ENCODE measurements around the gene PARP11.
A peak's percentile ranks its signal among the peaks of the same experiment; 100 is the strongest.
"Not testable (repeated sequence)": the region's sequence is repeated elsewhere in the genome, so short reads cannot be mapped to it uniquely, and the experiment has no call there.

PARP11 gene

DNA sequence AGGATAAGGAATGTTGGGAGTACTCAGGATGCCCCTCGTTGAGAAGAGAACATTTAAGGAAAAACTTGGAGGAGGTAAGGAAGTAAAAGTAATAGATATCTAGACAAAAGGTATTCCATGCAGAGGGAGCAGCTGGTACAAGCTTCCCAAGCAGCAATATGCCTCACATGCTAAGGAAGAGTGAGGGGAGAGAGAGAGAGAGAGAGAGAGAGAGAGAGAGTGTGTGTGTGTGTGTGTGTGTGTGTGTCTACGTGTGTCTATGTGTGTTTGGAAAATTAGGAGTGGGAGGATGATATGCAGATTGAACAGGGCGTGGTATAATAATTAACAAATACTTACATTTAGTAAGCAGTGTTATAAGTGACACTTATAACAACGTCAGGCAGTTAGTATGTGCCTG is 9.2 kb upstream of the PARP11 start:
- no peak for DNase-seq

DNA sequence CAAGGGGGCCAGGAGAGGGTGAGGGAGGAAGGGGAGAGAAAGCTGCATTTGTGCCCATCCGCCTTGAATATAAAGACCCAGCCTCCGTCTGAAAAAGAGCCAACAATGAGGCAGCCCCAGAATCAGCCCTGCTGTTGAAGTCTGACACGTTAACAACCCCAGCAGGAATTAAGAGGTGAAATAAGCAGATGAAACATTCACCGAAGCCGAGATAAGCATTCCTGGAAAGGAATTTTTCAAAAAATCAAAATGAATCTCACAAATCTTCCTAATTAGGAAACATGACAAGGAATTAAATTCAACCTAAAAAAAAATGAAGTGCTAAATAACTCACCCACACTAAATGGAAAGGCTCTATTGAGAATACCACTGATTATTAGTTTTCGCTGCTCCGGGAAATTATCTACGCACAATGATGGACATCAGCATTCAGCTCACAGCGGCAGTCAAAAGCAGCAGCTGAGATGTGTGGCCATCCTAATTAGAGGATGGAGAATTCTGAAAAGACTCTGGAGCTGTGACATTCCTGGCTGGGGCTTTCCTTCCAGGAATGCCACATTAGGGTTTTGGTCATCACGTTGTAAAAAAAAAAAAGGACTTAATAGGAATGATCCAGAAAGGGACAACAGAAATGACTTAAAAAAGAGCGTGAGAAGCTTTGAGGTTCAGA is 8.2 kb upstream of the PARP11 start:
- no peak for DNase-seq

DNA sequence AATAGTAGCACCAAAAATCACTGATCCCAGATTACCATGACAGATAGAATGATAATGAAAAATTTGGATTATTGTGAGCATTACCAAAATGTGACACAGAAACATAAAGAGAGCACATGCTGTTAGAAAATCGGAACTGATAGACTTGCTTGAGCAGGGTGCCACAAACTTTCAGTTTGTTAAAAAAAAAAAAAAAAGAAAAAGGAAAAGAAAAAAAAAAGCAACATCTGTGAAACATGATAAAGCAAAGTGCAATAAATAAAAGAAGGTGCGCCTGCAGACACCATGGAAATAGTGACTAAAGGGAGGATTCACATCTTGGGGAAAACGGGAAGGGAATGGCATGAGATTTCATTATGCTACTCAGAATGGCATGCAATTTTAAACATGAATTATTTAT is 6.6 kb upstream of the PARP11 start:
- no peak for DNase-seq

DNA sequence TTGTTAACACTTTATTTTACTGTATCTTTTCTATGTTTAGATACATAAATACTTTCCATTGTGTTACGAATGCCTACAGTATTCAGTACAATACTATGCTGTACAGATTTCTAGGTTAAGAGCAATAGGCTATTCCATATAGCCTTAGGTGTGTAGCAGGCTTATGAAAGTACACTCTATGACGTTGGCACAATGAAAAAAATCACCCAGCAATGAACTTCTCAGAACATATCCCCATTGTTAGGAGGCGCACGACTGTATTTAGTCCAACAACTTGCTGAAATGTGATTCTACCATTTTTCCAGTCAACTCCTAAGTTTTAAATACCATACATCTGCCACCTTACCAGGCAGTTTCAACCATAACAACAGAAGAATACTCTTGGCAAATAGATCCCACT is 1.8 kb downstream of the PARP11 start:
- DNase-seq: no peak

DNA sequence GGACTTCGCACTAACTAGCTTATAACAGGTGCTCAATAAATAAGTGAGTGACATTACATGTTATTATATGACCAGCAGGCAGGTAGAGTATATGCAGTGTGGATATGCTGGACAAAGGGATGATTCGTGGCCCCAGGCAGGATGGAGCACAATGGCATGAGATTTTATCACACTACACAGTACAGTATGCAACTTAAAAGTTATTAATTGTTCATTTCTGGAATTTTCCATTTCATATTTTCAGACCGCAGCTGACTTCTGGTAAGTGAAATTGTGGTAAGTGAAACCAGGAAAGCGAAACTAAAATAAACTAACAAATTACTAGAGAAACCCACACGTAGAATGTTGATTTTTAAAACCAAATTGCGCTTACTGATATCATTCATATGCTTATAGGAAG is 3.3 kb downstream of the PARP11 start:
- no peak for DNase-seq

DNA sequence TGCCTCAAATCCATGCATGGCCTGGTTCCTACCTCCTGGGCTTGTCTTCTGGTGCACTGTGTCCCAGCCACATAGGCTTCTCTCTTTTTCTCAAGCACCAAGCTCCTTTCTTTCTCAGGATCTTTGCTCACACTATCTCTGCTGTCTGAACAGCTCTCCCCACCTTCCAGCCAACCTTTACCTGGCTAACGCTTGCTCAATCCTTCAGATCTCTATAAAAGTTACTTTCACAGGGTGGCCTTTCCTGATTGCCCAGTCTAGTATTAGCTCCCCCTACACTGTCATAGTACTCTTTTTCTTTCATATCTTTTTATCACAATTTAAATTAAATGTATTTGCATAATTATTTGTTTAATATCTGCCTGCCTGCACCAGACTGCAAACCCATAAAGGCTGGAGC is 3.8 kb downstream of the PARP11 start:
- DNase-seq: no peak

DNA sequence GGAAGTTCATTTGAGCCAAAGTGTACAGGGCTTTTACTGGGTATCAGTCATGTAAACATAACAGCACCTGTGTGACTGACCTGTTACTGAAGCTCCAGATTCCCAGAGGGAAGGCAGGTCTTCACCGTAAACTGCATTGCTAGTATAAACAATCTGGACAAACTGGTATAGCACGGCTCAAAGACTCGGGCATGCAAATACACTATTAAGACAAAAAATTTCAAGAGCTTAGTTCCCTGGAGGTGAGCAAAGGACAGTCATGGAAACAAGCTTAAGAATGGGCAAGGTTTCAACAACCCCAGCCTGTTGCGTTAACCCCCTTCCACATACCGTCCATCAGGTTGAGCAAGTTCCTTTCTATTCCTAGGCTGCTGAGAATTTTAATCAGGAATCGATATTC is 9.4 kb downstream of the PARP11 start:
- DNase-seq: no peak

DNA sequence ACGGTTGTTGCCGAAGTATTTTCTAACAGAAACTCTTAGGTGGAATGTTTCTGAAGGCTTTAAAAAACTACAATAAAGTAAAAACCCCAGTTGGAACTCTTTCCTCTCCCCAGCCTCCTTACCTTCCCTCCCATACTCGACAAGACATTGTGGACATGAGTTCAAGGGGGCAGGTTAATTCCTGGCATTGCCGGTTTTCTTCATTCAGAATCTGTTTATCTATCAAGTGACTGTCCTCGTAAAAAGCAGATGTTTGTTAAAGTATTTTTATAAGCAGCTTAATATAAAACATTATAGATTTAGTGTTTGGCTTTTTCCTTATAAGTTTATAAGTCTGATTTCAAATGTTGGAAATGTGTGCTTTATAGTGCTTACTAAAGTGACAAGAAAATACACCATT is 30.7 kb downstream of the PARP11 start:
- no peak for DNase-seq

DNA sequence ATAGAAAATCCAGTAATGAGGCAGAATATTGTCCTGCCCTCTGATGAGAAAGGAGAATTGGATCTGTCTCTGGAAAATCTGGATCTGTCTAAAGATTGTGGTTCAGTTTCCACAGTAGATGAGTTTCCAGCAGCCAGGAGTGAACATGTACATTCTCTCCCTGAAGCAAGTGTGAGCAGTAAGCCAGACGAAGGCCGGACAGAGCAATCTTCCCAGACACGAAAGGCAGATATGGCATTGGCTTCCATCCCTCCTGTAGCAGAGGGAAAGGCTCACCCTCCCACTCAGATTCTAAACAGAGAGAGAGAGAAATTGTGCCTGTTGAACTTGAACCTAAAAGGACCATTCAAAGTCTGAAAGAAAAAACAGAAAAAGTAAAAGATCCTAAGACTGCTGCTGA is 31.4 kb downstream of the PARP11 start:
- DNase-seq: no peak

DNA sequence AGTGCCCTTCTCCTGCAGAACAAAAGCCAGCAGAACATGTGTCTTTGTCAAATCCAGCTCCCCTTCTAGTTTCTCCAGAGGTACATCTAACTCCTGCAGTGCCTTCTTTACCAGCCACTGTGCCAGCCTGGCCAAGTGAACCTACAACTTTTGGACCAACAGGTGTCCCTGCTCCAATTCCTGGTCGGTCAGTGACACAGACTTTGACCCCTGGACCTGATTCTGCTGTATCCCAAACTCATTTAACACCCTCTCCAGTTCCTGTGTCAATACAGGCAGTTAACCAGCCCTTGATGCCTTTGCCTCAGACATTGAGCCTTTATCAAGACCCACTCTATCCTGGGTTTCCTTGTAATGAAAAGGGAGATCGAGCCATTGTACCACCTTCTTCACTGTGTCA is 32.4 kb downstream of the PARP11 start:
- not testable (repeated sequence) for DNase-seq

DNA sequence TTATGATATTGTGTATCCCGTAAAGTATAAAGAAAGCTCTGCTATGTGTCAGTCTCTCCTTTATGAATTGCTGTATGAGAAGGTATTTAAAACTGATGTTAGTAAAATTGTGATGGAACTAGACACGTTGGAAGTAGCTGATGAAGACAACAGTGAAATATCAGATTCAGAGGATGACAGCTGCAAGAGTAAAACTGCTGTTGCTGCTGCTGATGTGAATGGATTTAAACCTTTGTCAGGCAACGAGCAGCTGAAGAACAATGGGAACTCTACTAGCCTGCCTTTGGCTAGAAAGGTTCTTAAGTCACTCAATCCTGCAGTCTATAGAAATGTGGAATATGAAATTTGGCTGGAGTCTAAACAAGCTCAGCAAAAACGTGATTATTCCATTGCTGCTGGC is 33.5 kb downstream of the PARP11 start:
- DNase-seq: not testable (repeated sequence)

DNA sequence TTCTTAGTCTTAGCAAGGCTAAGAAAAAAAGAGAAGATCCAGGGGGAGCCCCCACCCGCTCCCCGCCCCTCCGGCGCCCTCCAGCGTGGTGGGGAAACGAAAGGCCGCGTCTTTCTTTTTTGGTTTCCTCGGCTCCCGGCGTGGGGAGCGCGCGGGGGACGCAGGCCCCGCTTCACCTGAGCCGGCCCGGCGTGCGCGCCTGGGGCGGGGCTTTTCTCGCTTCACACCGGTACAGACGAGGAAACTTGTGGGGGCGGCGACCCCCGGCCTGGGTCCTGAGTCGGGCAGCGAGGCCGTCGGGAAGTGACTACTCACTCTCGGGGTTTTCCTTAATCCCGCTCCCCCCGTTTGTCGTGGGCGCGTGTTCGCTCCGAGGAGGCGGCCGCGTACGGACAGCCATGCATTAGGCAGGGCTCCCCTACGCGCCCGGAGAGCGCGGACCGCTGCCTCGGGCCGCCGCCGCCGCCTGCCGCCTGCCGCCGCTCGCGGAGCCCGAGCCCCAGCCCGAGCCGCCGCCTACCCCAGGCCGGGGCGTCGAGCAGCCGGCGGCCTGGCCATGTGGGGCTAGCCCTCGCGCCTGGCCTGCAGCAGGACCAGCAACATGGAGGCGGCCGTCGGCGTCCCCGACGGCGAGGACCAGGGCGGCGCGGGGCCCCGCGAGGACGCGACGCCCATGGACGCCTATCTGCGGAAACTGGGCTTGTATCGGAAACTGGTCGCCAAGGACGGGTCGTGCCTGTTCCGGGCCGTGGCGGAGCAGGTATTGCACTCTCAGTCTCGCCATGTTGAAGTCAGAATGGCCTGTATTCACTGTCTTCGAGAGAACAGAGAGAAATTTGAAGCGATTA is 34.3 kb downstream of the PARP11 start:
- DNase-seq: not testable (repeated sequence)

DNA sequence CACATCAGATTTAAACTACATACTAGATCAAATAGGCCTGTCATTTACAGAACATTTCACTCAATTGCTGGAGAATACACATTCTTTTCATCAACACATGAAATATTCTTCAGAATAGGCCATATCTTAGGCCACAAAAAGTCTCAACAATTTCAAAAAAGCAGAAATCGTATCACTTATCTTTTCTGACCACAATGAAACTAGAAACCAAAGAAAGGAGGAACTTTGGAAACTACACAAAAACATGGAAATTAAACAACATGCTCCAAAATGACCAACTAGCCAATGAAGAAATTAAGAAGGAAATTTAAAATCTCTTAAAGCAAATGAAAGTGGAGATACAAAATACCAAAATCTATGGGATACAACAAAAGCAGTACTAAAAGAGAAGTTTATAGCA is 35.1 kb downstream of the PARP11 start:
- DNase-seq: no peak

DNA sequence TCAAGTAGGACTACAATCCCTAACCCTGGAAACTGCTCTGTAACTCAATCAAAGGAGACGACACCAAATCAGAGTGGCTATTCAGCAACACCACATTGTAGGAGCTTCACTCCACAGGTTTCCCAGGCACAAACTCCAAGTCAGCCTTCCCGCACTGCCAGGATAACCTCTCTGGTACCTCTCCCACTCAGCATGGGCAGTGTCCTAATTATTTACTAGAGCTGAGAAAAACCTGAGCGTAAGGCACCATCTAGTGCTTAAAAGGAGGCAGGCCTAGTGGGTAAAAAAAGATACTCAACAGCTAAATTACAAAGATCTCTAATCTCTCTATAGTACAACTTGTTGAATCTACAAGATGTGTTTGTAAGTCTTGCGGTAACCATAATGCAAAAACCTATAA is 36.1 kb downstream of the PARP11 start:
- no peak for DNase-seq

DNA sequence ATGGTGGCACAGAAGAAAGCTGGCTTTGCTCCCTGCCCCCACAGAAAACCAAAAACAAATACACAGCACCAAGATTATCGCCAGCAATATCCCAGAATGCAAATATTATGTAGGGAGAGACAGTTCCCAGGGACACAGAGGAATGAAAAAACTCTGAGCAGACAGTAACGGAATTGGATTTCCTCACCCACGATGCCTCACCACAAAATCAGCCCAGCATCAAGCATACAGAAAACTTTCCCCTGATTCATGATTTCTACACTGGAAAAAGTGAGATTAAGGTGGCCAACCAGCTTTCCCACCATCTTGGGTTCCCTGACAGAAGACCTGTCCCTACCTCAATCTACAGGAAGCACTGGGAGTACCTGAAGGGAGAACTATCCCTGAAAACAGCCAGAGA is 36.6 kb downstream of the PARP11 start:
- no peak for DNase-seq

DNA sequence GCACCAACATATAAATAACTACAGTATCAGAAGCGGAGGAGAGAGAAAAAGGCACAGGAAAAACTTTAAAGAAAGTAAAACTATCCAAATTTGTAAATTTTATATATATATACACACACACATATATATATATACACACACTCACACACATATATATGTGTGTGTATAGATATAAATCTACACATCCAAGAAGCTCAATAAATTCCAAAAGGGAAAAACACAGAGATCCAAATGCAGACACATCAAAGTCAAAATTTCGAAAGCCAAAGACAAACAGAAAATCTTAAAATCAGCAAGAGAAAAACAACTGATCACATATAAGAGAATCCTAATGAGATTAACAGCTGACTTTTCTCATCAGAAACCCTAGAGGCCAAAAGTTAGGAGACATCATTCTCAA is 37.3 kb downstream of the PARP11 start:
- DNase-seq: no peak

DNA sequence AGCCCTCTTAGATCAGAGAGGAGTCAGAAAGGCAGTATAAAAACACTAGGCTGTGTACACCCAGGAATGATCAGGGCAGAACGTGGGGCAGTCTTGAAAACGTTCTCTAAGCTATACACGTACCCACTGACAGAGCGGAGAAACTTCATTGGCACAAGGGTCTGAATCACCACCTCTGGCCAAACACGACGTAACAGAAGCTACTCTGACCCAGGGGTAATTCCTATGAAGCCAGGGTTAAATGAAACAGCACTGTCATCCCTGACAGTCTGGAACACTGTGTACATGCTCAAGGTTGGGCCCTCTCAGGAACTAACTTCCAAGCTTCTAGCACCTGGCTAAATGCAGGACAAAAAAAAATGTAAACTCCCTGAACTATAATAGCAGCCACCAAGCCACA is 38.4 kb downstream of the PARP11 start:
- peak in 1 of 3 experiments; percentile 21 for DNase-seq

DNA sequence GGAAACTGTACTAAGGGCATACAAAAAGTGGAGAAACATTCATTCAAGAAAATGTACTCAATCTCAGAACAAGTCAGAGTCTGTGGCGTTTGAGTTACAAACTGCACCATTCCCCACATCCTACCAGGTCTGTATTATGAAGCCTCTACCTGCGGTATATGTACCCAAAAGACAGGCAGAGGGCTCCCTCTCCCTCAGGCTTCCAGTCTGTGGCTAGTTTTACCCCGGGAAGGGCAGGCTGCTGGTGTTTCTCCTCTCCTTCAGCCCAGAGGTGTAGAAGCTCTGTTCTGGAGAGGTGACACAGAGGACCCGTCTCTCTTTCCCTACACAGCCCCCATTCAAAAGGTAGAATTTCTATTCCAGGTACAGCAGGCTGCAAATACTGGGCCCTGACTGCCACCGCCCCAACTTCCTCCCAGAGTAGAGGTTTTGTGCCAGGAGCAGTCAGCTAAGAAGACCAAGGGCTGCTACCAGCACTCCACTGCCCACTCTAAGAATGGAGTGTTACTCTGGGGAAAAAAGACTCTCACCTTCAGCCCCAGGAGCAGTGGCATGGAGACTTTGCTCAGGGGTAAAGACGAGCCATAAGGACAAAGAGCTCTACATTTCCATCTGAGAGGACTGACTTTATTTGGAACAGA is 39.4 kb downstream of the PARP11 start:
- no peak for DNase-seq

DNA sequence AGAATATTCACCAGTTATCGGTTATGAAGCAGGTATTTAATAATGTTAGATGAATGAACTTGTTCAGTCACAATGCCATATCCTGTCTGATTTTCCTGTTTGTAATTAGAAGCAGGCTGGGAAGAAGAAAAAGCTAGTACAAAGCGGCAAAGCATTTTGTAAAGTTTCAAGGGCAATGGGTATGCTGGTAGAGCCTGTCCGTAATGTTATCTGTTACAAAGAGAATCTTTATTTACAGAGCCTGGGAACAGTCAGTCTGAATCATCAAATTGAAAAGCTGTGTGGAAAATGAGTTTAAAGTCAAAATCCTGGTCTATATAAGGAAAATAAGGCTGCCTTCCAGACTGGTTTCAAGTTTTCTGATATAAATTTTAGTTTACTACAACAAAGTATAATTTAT is 40.5 kb downstream of the PARP11 start:
- no peak for DNase-seq

DNA sequence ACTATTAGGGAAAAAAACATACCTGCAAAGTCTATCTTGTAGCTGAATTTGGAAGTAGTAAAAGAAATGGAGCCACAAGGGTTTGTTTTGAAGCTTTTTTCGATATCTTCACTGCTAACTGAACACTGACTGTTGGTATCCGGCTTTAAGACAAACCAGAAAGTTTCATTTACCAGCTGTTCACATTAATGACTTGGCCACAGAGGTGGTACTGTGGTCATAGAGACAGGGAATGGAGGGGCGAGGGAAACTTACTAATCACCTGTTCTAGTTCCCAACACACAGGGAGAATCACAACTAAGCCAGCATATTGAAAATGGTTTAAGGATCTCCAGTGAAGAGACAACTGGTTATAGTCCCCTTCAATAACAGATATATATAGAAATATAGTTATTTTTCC is 44.3 kb downstream of the PARP11 start:
- no peak for DNase-seq

DNA sequence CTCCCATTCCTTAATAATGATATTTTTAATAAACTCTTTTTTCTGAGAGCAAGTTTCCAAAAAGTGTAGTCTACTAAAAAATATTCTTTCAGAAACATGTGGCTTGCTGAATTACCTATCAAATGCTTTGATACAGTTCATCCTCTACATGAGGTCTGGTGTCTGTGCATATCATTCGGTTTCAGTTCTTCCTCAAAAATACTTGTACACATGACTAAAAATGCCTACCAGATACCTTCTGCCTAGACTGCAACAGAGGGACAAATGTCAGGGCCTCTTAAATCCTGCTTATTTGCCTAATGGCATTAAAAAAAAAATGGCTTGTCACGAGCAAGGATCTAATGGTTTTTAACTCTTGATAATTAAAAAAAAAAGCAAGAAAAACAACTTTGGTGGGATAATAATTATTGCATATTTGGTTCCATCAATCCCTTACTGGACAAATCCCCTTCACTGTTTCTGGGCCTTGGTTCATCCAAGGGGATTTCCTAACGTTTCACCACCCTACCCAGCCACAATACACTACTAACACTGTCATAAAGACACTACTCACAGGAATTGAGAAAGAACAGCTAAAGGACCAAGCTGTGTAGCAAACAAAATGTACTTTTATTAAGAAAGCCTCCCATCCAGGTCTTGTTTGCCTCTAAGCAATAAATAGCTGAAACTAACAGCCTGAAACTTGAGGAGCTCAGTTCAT is 45.7 kb downstream of the PARP11 start:
- DNase-seq: no peak

DNA sequence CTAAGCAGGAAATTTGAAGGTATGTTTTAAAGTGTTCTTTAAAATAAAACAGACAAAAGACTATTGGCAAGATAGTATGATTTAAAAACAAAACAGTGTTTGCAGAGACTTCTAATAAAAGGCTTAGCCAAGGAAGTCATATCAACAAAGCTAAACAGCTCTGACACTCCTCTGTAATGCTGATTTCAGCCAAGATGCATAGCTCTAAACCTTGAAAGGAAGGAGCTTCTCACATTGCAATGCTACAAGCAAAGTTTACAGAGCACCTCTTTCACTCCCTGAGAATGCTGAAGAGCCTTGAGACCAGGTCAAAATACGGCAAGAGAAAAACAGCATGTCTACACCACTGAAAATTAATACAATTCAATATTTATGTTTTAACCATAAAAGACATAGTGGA is 51.8 kb downstream of the PARP11 start:
- DNase-seq: no peak

DNA sequence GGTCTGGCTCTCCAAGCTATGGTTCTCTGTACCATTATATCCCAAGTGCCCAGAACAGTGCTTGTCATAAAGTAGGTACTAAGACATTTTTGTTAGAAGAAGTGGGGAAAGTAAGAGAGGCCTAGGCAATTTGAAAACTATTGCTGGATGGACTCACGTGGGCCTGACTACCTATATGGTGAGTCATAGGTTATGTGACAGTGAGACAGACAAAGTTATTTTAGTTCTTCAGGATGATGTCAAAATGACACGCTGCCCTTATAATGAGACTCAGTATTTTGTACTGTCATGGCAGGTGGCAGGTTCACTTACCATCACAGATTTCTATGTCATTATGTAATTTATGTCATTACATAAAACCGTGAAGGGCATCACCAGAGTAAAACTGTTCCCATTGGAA is 53.1 kb downstream of the PARP11 start:
- no peak for DNase-seq

DNA sequence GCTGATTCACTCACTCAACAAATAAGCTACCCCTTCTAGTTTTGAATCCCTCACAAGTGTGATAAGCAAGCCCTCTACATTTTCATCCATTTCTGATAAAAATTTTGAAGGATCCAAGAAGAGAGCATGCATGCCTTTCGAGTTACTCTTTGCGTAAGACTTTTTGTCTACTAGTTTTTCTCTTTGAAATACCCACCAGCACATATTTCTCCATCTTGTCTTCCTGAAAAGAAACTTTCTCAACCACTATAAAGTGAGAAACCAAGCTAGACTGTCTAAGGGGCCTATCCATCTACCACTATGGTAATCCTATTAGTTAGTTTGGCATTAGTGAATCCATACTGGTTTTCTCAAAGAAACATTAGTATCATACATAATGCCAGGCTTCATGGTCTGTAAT is 56.9 kb downstream of the PARP11 start:
- no peak for DNase-seq
